Naive B cell (primary cell): Measurements from ENCODE around the gene AMER1. TPM values are rescaled to one million over a fixed set of nuclear protein-coding genes. Genes with fewer than 3 reads are reported as not detected.
A peak's percentile ranks its signal among the peaks of the same experiment; 100 is the strongest.
"Not testable (repeated sequence)": the region's sequence is repeated elsewhere in the genome, so short reads cannot be mapped to it uniquely, and the experiment has no call there.

Experiments used
- ATAC-seq, 2 donors: fragments of 150-1000 bp; cut with Tn5 transposase; 2 replicates each; pipeline ENCODE4 v1.10.0; 2021; ENCODE audit warnings: low read depth in 2 of 2, mild to moderate bottlenecking in 2 of 2, moderate library complexity in 2 of 2
- DNase-seq: peaks from one replicate; pipeline ENCODE4 v3.0.0; 2022
- H3K27ac Mint-ChIP-seq, 6 donors: one replicate each; pipeline ENCODE4 v1.8.0; 2020 to 2022; ENCODE audit warnings: mild to moderate bottlenecking in 6 of 6, mixed read lengths in 6 of 6, moderate library complexity in 5 of 6, inconsistent platforms in 2 of 6
- H3K27me3 Mint-ChIP-seq, 3 donors: one replicate each; pipeline ENCODE4 v1.8.0; 2021 to 2022; ENCODE audit warnings: mixed read lengths in 3 of 3, mild to moderate bottlenecking in 1 of 3
- H3K36me3 Mint-ChIP-seq, 2 donors: one replicate each; pipeline ENCODE4 v1.8.0; 2020 to 2022; ENCODE audit warnings: mixed read lengths in 2 of 2, inconsistent platforms in 1 of 2, mild to moderate bottlenecking in 1 of 2
- H3K4me1 Mint-ChIP-seq, 3 donors: one replicate each; pipeline ENCODE4 v1.8.0; 2020 to 2022; ENCODE audit warnings: mixed read lengths in 3 of 3, inconsistent platforms in 1 of 3, mild to moderate bottlenecking in 1 of 3, moderate library complexity in 1 of 3
- H3K4me3 Mint-ChIP-seq, 8 donors: one replicate each; pipeline ENCODE4 v1.8.0; 2020 to 2022; ENCODE audit warnings: mild to moderate bottlenecking in 8 of 8, mixed read lengths in 8 of 8, moderate library complexity in 8 of 8, inconsistent platforms in 2 of 8
- H3K9me3 Mint-ChIP-seq, 7 donors: one replicate each; pipeline ENCODE4 v1.8.0; 2020 to 2022; ENCODE audit warnings: mixed read lengths in 7 of 7, mild to moderate bottlenecking in 5 of 7, inconsistent platforms in 2 of 7, moderate library complexity in 1 of 7
- polyA plus RNA-seq, 6 donors: library from polyadenylated mRNA; unstranded; fragments of 300-500 nt; fragmentation: Illumina TruSeq; gene quantifications; one replicate each; pipeline ENCODE4 v1.2.3, GENCODE V29; 2021; ENCODE audit warnings: low read depth in 6 of 6

The AMER1 gene
- under 1 TPM in 4 of 6 donors, not detected in 2; 0.04 to 0.12 (median 0.08) TPM for polyA plus RNA-seq

DNA sequence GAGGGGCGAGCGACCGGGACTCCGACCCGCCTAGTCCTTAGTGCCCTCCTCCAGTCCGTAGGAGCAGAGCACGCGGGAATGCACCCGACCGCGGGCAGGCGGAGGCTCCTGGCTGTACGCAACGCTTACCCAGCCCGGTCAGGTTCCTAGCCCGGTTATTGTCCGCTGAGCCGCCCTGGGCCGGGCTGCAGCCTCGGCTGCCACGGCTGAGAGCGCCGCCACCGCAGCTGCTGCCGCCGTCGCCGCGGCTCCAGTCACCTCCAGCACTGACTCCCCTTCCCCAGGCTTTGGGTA lies at the start of gene AMER1:
Gene AMER1, minus strand, starts transcription at position 268 of the 294 bp plus-strand sequence. CDS start 12,422 bp downstream, outside the sequence.
- Mint-ChIP-seq H3K9me3 (peaks cover 0 to 2% (median 0%) of the 10 kb centered on the region in 7 donors), H3K27me3 (no peaks in the 10 kb centered on the region), H3K27ac (peak within 1 kb of the TSS; percentile 75 to 96 (median 88)), H3K36me3 (no peaks in the 10 kb centered on the region), H3K4me3 (peak within 1 kb of the TSS; percentile 86 to 95 (median 92)), H3K4me1 (peaks cover 11 to 16% (median 13%) of the 10 kb centered on the region in 3 donors)
- ATAC-seq: peak; percentile 34 to 41
- no peak for DNase-seq

DNA sequence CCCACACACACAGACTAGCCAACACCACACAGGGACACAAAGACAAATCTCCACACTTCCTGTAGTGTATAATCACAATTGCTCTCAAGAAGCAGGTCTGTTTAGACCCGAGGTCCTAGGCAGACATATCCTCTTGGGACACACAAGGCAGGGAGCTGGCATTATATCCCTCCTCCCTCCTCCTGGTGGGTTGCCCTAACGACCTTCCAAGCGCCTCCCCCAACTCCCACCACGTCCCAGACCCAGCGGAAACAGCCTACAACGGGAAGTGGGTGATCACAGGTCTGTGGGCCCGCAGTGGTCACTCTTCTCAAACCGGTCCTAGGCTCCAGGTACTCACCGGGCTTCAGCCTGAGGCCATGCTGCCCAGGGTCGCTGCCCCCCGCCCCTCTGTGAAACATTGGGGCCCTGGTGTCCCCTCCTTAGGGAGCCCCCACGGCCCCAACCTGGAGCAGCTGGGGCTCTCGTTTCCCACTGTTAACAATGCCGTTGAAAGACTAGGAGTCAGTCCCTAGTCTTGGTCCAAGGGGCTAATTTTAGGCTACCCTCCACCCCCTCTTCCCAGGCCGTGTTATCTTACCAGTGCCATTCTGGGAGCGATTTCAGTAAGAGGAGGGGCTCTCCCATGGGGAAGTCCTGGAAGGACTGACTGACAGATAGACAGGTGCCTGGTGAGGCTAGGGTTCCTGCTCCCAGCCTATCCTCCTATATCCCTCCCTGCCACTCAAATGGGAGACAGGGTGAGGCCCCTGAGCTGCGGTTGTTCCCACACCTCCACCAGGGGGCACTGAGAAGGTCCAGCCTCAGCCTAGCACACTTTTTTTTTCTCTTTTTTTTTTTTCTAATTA lies 24.8 kb upstream of the AMER1 start, which contains the start of gene ASB12:
Gene ASB12, minus strand, starts transcription at position 485 of the 848 bp plus-strand sequence. CDS start 4,957 bp downstream, outside the sequence.
- peaks cover 2 to 8% (median 5%) of the 10 kb centered on the region in 7 donors for H3K9me3 Mint-ChIP-seq
- H3K36me3 Mint-ChIP-seq: no peaks in the 10 kb centered on the region
- no peaks in the 10 kb centered on the region for H3K4me1 Mint-ChIP-seq
- H3K4me3 Mint-ChIP-seq: no peak within 1 kb of the TSS
- no peak for ATAC-seq
- no peaks in the 10 kb centered on the region for H3K27me3 Mint-ChIP-seq
- DNase-seq: no peak
- no peak within 1 kb of the TSS for H3K27ac Mint-ChIP-seq

DNA sequence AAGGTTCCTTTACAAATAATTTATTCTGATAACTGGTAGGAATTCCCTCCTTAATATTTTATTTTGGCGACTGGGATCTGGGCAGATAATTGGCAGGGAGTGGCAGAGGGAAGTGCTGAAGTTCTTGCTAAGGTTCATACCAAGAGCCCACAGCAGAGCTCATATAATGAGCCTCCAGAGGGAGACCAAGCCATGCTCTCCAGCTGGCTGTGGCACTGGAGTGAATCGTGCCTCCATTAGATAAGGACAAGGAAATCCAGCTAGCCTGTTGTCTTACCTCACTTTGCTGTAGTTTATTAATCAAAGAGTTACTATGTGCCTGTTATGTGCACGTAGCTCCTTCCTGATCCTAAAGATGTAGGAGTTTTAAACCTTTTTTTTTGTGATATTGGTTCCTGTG lies 23.6 kb upstream of the AMER1 start:
- H3K27ac Mint-ChIP-seq: no peak overlapping the region
- peaks cover 2 to 8% (median 6%) of the 10 kb centered on the region in 7 donors for H3K9me3 Mint-ChIP-seq
- H3K4me3 Mint-ChIP-seq: no peak overlapping the region
- H3K4me1 Mint-ChIP-seq: no peaks in the 10 kb centered on the region
- DNase-seq: no peak
- no peak for ATAC-seq
- no peaks in the 10 kb centered on the region for H3K27me3 Mint-ChIP-seq
- H3K36me3 Mint-ChIP-seq: no peaks in the 10 kb centered on the region

DNA sequence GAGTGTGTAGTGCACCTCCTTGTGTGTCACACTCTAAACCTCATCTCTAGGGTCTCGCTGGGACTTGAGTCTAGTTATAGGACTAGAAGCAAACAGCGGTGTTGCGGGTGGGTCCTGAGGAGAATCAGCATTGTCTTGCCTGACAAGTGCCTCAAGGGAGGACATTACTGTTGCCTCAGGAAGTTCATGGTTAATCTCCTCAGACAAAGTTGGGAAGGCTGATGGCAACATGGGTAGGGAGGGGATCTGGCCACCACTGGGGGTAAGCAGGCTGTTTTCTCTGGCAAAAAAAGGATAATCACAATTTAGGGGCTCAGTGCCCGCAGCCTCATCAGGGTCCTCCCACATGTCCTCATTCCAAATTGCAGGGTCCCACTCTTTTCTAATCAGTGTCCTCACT lies 12.5 kb upstream of the AMER1 start:
- Mint-ChIP-seq H3K27ac (no peak overlapping the region), H3K36me3 (no peaks in the 10 kb centered on the region), H3K4me3 (no peak overlapping the region), H3K9me3 (peaks cover 0 to 4% (median 0%) of the 10 kb centered on the region in 7 donors), H3K27me3 (peaks cover 0 to 11% (median 5%) of the 10 kb centered on the region in 3 donors), H3K4me1 (peaks cover 0 to 5% (median 4%) of the 10 kb centered on the region in 3 donors)
- no peak for ATAC-seq
- DNase-seq: no peak

DNA sequence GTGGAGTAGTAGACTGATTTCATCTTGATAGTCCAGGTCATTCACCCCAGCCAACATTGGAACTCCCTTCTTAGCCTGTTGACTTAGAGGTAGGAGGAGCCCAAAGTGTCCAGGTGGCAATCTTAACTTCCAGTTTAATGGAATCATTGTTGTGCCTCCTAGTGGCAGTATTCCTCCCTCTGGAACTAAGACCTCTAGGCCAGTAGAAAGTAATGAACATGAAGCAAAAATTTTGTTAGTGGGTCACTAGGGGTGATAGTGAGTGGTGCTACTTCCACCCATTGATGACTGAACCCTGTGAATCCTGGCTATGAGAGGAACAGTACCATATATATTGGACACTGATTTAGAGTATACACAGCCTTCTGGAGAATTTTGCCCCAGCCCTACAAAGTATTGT lies 8.5 kb upstream of the AMER1 start:
- H3K4me1 Mint-ChIP-seq, ATAC-seq, H3K36me3 Mint-ChIP-seq, H3K4me3 Mint-ChIP-seq, H3K9me3 Mint-ChIP-seq, DNase-seq: not testable (repeated sequence)
- peaks cover 0 to 11% (median 5%) of the 10 kb centered on the region in 3 donors for H3K27me3 Mint-ChIP-seq
- peak overlapping the region in 1 of 6 donors; percentile 9 for H3K27ac Mint-ChIP-seq

DNA sequence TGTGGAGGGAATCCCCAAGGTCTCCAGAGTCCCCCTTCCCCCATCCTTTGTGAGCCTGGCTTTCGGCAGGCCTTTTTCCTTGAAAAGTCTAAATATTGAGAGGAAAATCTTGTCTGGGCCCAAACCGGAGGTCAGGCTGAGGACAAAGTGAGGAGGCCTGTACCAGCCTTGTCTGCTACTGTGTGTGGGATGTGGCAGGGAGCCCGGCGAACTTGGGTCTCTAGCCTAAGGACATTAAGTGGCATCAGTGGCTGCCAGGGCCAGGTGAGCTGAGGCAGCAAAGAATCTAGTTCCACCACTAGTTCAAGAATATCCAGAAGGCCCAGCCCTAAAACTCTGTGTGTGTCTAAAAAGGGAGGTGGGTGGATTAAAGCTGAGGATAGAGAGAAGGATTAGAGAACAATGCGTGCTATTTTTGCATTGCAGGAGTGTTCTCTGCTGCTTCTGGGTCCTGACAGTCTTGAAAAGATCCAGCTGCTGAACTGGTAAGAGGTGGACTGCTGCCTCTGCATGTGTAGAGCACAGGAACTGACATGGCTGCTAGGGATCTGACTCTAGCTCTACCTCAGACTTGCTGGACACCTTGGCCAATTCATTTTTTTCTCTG lies 1.2 kb upstream of the AMER1 start:
- Mint-ChIP-seq H3K27ac (peak overlapping the region in 5 of 6 donors; percentile 41 to 96 (median 88)), H3K4me3 (peak overlapping the region; percentile 86 to 95 (median 92)), H3K9me3 (peaks cover 0 to 2% (median 0%) of the 10 kb centered on the region in 7 donors), H3K27me3 (no peaks in the 10 kb centered on the region), H3K4me1 (peaks cover 11 to 16% (median 13%) of the 10 kb centered on the region in 3 donors), H3K36me3 (no peaks in the 10 kb centered on the region)
- ATAC-seq: no peak
- DNase-seq: no peak

DNA sequence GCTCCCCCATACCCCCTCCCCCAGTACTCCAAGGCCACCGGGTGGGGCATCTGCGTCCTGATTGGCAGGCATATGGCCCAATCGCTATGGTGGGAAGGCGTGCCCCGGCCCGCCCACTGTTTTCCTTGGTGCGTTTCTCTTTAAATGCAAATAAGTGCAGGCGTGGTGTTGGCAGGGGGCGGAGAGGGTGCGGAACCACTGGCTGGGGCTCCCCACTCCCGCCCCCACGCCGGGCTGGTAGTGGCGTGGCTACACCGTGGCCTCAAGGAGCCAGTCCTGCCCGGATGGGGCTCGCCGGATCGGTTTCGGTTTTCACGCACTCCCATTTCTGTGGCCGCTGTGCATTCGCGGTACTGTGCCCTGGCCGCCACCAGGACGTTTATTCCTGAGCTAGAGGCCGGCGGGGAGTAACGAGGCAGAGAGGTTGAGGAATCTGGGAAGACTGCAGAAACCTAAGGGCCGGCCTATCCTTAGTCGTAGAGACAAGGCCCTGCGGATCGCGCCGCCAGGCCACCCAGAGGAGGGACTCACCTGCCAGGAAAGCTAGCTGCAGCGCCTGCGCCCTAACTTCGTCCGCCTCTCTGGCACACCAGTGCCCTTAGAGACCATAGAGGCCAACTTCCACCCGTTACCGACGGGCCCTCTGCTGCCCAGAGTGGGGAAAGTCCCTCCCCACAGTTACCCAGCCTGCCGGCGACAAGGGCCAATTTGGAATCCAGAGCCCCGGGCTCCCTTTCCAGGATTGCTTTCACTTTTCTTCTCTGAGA lies 410 bp upstream of the AMER1 start:
- Mint-ChIP-seq H3K9me3 (peaks cover 0 to 2% (median 0%) of the 10 kb centered on the region in 7 donors), H3K27me3 (no peaks in the 10 kb centered on the region), H3K4me3 (peak overlapping the region; percentile 86 to 95 (median 92)), H3K36me3 (no peaks in the 10 kb centered on the region), H3K4me1 (peaks cover 11 to 16% (median 13%) of the 10 kb centered on the region in 3 donors), H3K27ac (peak overlapping the region; percentile 75 to 96 (median 88))
- ATAC-seq (peak; percentile 83 to 85), DNase-seq (peak; percentile 86)

DNA sequence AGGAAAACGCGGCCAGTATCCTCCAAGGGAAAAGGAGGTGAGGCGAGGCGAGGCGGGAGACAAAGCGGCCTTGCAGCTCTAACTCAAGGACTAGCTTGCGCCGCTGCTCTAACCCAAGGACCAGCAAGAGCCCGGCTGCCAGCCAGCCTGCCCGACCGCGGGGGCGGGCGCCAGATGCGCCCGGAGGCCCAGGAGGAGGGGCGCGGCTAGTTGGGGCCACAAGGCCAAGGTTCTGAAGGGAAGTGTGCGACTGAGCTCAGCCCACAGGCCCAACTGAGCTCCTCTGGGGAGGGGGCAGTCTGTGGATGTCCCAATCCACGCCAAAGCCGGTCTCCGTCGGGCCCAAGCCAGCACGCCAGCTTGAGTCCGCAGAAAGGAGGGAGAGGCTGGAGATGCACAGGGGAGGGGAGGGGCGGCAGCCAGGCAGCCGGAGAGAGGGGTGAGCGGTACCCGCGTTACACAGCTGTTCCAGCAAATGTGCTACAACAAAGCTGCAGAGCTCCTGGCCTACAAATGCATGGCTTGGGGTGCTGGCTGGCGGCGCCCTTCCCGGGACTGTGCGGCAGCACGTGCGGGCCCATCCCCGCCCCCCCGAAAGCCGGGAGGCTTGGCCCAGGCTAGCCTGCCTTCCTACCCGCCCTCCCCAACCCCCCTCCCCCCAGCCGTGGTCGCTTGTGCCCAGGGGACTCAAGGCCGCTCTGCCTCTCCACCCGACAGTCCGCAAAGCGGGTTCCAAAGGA lies 637 bp downstream of the AMER1 start:
- Mint-ChIP-seq H3K4me3 (peak overlapping the region; percentile 85 to 95 (median 92)), H3K27ac (peak overlapping the region in 2 of 6 donors; percentile 19 to 38), H3K27me3 (no peaks in the 10 kb centered on the region), H3K9me3 (peaks cover 0 to 2% (median 0%) of the 10 kb centered on the region in 7 donors), H3K4me1 (peaks cover 11 to 17% (median 15%) of the 10 kb centered on the region in 3 donors), H3K36me3 (no peaks in the 10 kb centered on the region)
- ATAC-seq (peak in 1 of 2 donors; percentile 4), DNase-seq (peak; percentile 14)

DNA sequence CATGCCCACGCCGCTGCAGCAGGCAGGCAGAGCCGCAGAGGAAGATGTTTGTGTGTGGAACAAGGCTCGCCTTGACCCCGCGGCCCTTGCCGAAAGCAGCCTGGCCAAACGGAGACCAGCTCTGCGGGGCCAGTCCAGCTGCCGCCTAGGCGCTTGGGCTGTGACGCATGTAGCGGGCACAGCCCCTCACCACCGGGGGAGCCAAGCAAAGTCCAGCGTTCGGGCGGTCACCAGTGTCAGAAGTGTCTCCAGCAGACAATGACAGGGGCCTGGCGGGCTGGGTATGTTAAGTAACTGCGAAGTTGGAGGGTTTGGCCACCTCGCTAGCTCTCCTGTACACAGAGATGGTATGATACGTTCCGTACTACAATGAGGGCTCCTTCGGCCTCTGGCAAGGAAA lies 1.3 kb downstream of the AMER1 start:
- Mint-ChIP-seq H3K9me3 (peaks cover 0 to 2% (median 0%) of the 10 kb centered on the region in 7 donors), H3K27ac (peak overlapping the region in 2 of 6 donors; percentile 19 to 38), H3K4me3 (peak overlapping the region; percentile 84 to 90 (median 86)), H3K4me1 (peaks cover 11 to 22% (median 21%) of the 10 kb centered on the region in 3 donors), H3K36me3 (no peaks in the 10 kb centered on the region), H3K27me3 (no peaks in the 10 kb centered on the region)
- ATAC-seq (no peak), DNase-seq (no peak)

DNA sequence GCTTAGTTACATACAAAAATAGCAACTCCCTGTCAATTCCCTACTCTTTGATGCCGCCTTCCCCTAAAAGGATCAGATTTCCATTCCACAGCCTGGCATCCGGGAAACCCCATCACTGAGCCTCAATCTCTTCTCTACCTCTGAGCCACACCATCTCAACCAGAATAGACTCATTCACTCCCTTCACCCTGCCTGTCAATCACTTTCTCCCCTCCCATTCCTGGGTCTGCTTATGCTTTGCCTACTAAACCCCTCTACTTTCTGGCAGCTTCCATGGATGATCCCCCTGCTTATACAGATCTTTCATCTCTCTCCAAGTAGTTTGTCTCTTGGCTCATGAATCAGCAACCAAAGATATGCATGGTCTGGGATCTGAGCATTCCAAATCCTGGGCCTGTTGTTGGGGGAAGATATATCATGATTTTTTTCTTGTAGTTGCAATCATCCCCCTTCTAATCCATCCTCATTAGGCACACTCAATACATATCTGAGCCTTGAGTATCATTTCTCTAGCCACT lies 2.6 kb downstream of the AMER1 start:
- Mint-ChIP-seq H3K4me1 (peaks cover 14 to 34% (median 24%) of the 10 kb centered on the region in 3 donors), H3K9me3 (peaks cover 0 to 2% (median 0%) of the 10 kb centered on the region in 7 donors), H3K27me3 (no peaks in the 10 kb centered on the region), H3K36me3 (no peaks in the 10 kb centered on the region), H3K4me3 (peak overlapping the region in 1 of 8 donors; percentile 85), H3K27ac (no peak overlapping the region)
- no peak for ATAC-seq
- no peak for DNase-seq

DNA sequence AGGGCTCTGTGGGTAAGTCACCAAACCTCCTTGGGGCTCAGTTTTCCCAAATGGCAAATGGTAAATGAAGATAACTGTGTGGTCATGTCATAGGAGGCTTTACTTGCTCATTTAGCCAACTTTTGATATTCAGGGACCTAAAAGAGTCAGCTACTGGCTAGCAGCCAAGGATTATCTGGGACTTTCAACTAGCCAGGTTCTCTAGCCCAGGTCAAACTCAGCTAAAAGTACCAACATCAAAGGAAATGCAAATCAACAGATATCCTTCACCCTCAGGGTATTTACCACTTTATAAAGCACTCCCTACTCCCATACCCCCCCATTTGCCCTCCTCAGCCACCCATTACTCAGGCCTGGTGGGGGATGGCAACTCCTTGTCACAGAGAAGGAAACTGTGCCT lies 7.5 kb downstream of the AMER1 start:
- Mint-ChIP-seq H3K4me3 (no peak overlapping the region), H3K4me1 (peaks cover 13 to 26% (median 13%) of the 10 kb centered on the region in 3 donors), H3K9me3 (no peaks in the 10 kb centered on the region), H3K27me3 (no peaks in the 10 kb centered on the region), H3K27ac (peak overlapping the region in 2 of 6 donors; percentile 40 to 63), H3K36me3 (no peaks in the 10 kb centered on the region)
- DNase-seq (no peak), ATAC-seq (no peak)

DNA sequence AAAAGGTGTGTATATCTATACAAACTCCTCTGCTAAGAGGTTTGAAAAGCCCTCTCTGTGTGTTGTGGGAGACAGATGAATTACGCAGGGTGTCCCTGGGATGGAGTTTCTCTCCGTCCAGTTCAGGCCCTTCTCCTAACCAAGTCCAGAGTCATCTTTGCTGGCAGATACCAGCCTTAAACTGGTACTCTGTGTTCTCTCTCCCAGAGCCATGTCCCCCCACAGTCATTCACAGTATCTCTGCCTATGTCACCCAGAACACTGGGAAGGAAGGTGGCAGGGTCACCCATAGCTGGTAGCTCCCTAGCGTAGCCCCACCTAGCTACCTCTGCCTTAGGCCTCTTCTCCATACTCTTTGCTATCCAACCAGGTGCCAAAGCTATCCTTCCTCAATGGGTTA lies 8.9 kb downstream of the AMER1 start:
- H3K27ac Mint-ChIP-seq: peak overlapping the region in 1 of 6 donors; percentile 15
- H3K4me1 Mint-ChIP-seq: peaks cover 7 to 27% (median 9%) of the 10 kb centered on the region in 3 donors
- no peak for DNase-seq
- H3K4me3 Mint-ChIP-seq: no peak overlapping the region
- peaks cover 0 to 9% of the 10 kb centered on the region in 2 donors for H3K36me3 Mint-ChIP-seq
- H3K27me3 Mint-ChIP-seq: no peaks in the 10 kb centered on the region
- ATAC-seq: no peak
- H3K9me3 Mint-ChIP-seq: peaks cover 0 to 2% (median 0%) of the 10 kb centered on the region in 7 donors
